Measurements from ENCODE around the gene TCF19.
"Not testable (repeated sequence)": the region's sequence is repeated elsewhere in the genome, so short reads cannot be mapped to it uniquely, and the experiment has no call there.

TCF19 gene

GRCh38 chr6:31162463-31163165 lies 4.2 kb downstream of the TCF19 start:
- DNase-seq = no peak

GRCh38 chr6:31163922-31164321 lies 5.5 kb downstream of the TCF19 start:
- no peak for DNase-seq

GRCh38 chr6:31164475-31165063 lies 6.2 kb downstream of the TCF19 start:
- not testable (repeated sequence) for DNase-seq

GRCh38 chr6:31165064-31165832 lies 6.9 kb downstream of the TCF19 start:
- not testable (repeated sequence) for DNase-seq

- DNase-seq = no peak
These were observed 7.6 kb downstream of the TCF19 start for GRCh38 chr6:31165986-31166385.

- no peak for DNase-seq
These were observed 10.2 kb downstream of the TCF19 start for GRCh38 chr6:31168606-31169005.

GRCh38 chr6:31169123-31169857 lies 10.9 kb downstream of the TCF19 start:
- no peak for DNase-seq

- not testable (repeated sequence) for DNase-seq
These were observed 11.6 kb downstream of the TCF19 start for GRCh38 chr6:31169858-31170599.

GRCh38 chr6:31170600-31170881 lies 12.2 kb downstream of the TCF19 start, which contains the start of gene POU5F1:
POU5F1 (minus strand) TSS chr6:31170682; CDS start chr6:31170620, 62 bp downstream.
- no peak for DNase-seq

GRCh38 chr6:31170987-31171671 lies 12.7 kb downstream of the TCF19 start:
- DNase-seq = no peak

- no peak for DNase-seq
These were observed 13.8 kb downstream of the TCF19 start for GRCh38 chr6:31171931-31172905.

- no peak for DNase-seq
These were observed 14.6 kb downstream of the TCF19 start for GRCh38 chr6:31172973-31173384.

- no peak for DNase-seq
These were observed 15.0 kb downstream of the TCF19 start for GRCh38 chr6:31173406-31173805.

GRCh38 chr6:31174378-31174777 lies 16.0 kb downstream of the TCF19 start:
- DNase-seq = no peak

- DNase-seq = no peak
These were observed 17.6 kb downstream of the TCF19 start for GRCh38 chr6:31175971-31176370.

- DNase-seq = no peak
These were observed 20.0 kb downstream of the TCF19 start for GRCh38 chr6:31178143-31179041.

GRCh38 chr6:31179042-31179386 lies 20.6 kb downstream of the TCF19 start:
- no peak for DNase-seq

GRCh38 chr6:31179896-31180295 lies 21.5 kb downstream of the TCF19 start:
- DNase-seq = no peak

GRCh38 chr6:31180500-31180899 lies 22.1 kb downstream of the TCF19 start:
- DNase-seq = peak; percentile 57

- not testable (repeated sequence) for DNase-seq
These were observed 24.9 kb downstream of the TCF19 start for GRCh38 chr6:31183287-31183686.
